ENCODE measurements around the gene TLL1. TPM values are rescaled to one million over a fixed set of nuclear protein-coding genes. Genes with fewer than 3 reads are reported as not detected.

The TLL1 gene
- polyA plus RNA-seq, 3 donors = not detected

DNA sequence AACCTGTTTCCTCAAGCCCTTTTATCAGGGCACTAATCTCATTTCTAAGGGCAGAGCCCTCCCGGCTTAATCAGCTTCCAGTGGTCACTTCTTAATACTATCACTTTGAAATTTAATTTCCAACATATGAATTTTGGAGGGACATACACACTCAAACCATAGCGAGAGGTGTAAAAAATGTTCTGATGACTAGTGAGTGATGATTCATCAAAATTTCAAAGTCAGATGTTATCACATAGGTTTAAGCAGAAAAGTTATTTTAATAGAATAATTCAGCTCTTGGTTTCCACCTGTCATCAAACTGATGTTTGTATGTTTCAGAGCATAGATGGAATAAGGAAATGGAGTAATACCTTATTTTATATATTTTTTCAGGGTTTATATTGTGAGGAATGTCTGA lies 161.9 kb downstream of the TLL1 start:
- Histone ChIP-seq H3K4me1 (ENCODE audit: control insufficient read depth in 1 of 2, insufficient read depth in 2 of 2, low read length in 2 of 2) (no peaks in the 10 kb centered on the region), H3K36me3 (replicated peaks in 1 of 2; ENCODE audit: control insufficient read depth in 1 of 2, insufficient read depth in 2 of 2, low read length in 2 of 2) (no peaks in the 10 kb centered on the region), H2AFZ (ENCODE audit: insufficient read depth, low read depth, low read length, poor library complexity, severe bottlenecking) (no peak overlapping the region), H4K20me1 (ENCODE audit: insufficient read depth, low read length) (no peaks in the 10 kb centered on the region), H3K9me3 (replicated peaks in 1 of 2; ENCODE audit: control insufficient read depth in 1 of 2, insufficient read depth in 1 of 2, low read length in 2 of 2) (no peaks in the 10 kb centered on the region), H3K79me2 (ENCODE audit: insufficient read depth, low read length) (no peaks in the 10 kb centered on the region), H3K4me2 (replicated peaks; ENCODE audit: extremely low read depth, low read length, poor library complexity, severe bottlenecking) (no peak overlapping the region), H3K27ac (ENCODE audit: low read depth in 1 of 2, low read length in 2 of 2) (no peak overlapping the region), H3K27me3 (ENCODE audit: control insufficient read depth in 2 of 2, insufficient read depth in 2 of 2, low read length in 2 of 2) (no peaks in the 10 kb centered on the region), H3K9ac (ENCODE audit: insufficient read depth, low read length, poor library complexity, severe bottlenecking) (no peak overlapping the region), H3K4me3 (replicated peaks in 1 of 3; ENCODE audit: low read depth in 2 of 3, low read length in 3 of 3) (no peak overlapping the region)
- Mint-ChIP-seq H3K36me3 (no peaks in the 10 kb centered on the region), H3K27ac (no peak overlapping the region), H3K27me3 (ENCODE audit: low read depth in 3 of 3) (no peaks in the 10 kb centered on the region), H3K4me1 (no peaks in the 10 kb centered on the region), H3K9me3 (no peaks in the 10 kb centered on the region), H3K4me3 (no peak overlapping the region)
- TF ChIP-seq, protein P1, sequence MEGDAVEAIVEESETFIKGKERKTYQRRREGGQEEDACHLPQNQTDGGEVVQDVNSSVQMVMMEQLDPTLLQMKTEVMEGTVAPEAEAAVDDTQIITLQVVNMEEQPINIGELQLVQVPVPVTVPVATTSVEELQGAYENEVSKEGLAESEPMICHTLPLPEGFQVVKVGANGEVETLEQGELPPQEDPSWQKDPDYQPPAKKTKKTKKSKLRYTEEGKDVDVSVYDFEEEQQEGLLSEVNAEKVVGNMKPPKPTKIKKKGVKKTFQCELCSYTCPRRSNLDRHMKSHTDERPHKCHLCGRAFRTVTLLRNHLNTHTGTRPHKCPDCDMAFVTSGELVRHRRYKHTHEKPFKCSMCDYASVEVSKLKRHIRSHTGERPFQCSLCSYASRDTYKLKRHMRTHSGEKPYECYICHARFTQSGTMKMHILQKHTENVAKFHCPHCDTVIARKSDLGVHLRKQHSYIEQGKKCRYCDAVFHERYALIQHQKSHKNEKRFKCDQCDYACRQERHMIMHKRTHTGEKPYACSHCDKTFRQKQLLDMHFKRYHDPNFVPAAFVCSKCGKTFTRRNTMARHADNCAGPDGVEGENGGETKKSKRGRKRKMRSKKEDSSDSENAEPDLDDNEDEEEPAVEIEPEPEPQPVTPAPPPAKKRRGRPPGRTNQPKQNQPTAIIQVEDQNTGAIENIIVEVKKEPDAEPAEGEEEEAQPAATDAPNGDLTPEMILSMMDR (IDR thresholded peaks at IDR 0.05) = no peak
- no peak for DNase-seq
- no CpG with 5 or more reads among the region's 2 CpGs for WGBS (ENCODE audit: insufficient coverage)
- intact Hi-C loops (cut with micrococcal nuclease) = no loop called here

DNA sequence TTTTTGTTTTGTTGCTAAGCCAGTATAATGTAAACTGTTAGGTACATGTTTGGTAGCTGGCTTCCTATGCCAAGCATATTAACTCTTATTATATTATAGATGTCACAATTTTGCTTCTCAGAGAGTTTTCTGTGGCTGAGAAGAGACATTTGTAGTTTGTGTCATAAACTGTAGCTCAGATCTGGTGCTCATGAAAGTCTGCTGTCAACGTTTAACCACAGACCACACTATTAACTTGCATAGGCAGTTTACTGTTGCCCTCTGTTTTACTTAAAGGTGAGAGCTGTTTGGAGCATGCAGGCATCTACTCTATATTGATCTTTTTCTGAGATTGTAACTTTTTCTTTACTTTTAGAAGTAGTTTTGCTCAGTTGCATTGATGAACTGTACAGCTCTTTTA lies 166.8 kb downstream of the TLL1 start:
- intact Hi-C loops (cut with micrococcal nuclease) = no loop called here
- no peaks in the 10 kb centered on the region for H3K27me3 ChIP-seq (ENCODE audit: control insufficient read depth in 2 of 2, insufficient read depth in 2 of 2, low read length in 2 of 2)
- TF ChIP-seq, protein P1 (IDR thresholded peaks at IDR 0.05) = no peak
- DNase-seq = no peak
- H3K36me3 ChIP-seq (replicated peaks in 1 of 2; ENCODE audit: control insufficient read depth in 1 of 2, insufficient read depth in 2 of 2, low read length in 2 of 2) = no peaks in the 10 kb centered on the region
- H3K9me3 ChIP-seq (replicated peaks in 1 of 2; ENCODE audit: control insufficient read depth in 1 of 2, insufficient read depth in 1 of 2, low read length in 2 of 2) = no peaks in the 10 kb centered on the region
- H3K4me1 Mint-ChIP-seq = no peaks in the 10 kb centered on the region
- no peaks in the 10 kb centered on the region for H3K9me3 Mint-ChIP-seq
- H3K79me2 ChIP-seq (ENCODE audit: insufficient read depth, low read length) = no peaks in the 10 kb centered on the region
- no peak overlapping the region for H3K27ac Mint-ChIP-seq
- H3K27me3 Mint-ChIP-seq (ENCODE audit: low read depth in 3 of 3) = no peaks in the 10 kb centered on the region
- H3K4me3 ChIP-seq (replicated peaks in 1 of 3; ENCODE audit: low read depth in 2 of 3, low read length in 3 of 3) = no peak overlapping the region
- no peaks in the 10 kb centered on the region for H3K36me3 Mint-ChIP-seq
- WGBS (ENCODE audit: insufficient coverage) = no CpG with 5 or more reads among the region's 1 CpG
- no peak overlapping the region for H3K4me3 Mint-ChIP-seq
- no peak overlapping the region for H3K9ac ChIP-seq (ENCODE audit: insufficient read depth, low read length, poor library complexity, severe bottlenecking)
- H4K20me1 ChIP-seq (ENCODE audit: insufficient read depth, low read length) = no peaks in the 10 kb centered on the region
- no peak overlapping the region for H3K4me2 ChIP-seq (replicated peaks; ENCODE audit: extremely low read depth, low read length, poor library complexity, severe bottlenecking)
- no peak overlapping the region for H2AFZ ChIP-seq (ENCODE audit: insufficient read depth, low read depth, low read length, poor library complexity, severe bottlenecking)
- no peaks in the 10 kb centered on the region for H3K4me1 ChIP-seq (ENCODE audit: control insufficient read depth in 1 of 2, insufficient read depth in 2 of 2, low read length in 2 of 2)
- H3K27ac ChIP-seq (ENCODE audit: low read depth in 1 of 2, low read length in 2 of 2) = no peak overlapping the region

Data from CD14-positive monocyte (primary cell).